CD4-positive, alpha-beta T cell treated with Interleukin-17A for 4 hours (primary cell): ENCODE results near the gene CHKB.
A peak's percentile ranks its signal among the peaks of the same experiment; 100 is the strongest.
"Not testable (repeated sequence)": the region's sequence is repeated elsewhere in the genome, so short reads cannot be mapped to it uniquely, and the experiment has no call there.

Experiments
- DNase-seq: peaks from one replicate; pipeline ENCODE4 v3.0.0-alpha.2; 2020; ENCODE audit warnings: mixed read lengths

CHKB gene

GRCh38 chr22:50582493-50583293 is at the start of gene CHKB:
TSS of gene CHKB (minus strand) at chr22:50582849. CDS start at chr22:50582781, 68 bp downstream.
- peak; percentile 99 for DNase-seq

GRCh38 chr22:50630376-50630775 is 47.7 kb upstream of the CHKB start:
- no peak for DNase-seq

GRCh38 chr22:50628543-50629134 is 46.0 kb upstream of the CHKB start:
- no peak for DNase-seq

GRCh38 chr22:50627642-50628542 is 45.2 kb upstream of the CHKB start, which contains the start of gene ARSA:
TSS of gene ARSA (minus strand) at chr22:50628152. CDS start at chr22:50627779, 373 bp downstream.
- DNase-seq, result peak; percentile 84

DNA sequence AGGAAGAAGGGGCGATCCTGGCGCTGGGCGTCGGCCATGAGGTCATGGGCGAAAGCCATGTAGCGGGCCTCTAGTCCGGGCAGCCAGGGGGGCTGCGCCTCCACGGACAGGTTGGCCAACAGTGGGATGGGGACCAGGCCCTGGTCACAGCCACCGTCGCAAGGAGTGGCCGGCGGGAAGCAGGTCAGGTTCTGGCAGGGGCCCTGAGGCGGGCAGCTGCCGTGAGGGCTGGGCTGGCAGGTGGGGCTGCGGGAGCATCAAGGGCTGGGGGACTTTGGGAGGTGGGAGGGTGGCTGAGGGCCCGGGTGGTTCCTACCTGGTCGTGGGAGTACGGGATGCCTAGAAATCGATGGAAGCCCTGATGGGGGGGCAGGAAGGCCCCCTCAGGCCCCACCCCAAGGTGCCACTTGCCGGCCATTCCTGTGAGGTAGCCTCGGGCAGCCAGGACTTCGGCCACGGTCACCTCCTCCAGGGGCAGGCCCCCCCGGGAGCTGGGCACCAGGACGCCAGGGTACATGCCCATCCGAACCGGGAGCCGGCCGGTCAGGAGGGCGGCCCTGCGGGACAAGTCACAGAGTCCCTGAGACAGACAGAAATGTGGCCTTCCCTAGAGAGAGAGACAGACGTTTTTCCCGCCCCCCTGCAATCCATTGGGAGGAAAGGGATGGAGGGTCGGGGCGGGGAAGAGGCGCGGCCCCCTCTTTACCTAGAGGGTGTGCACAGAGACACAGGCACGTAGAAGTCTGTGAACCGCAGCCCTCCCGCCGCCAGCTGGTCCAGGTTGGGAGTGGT is 44.4 kb upstream of the CHKB start:
- DNase-seq, result peak; percentile 19

DNA sequence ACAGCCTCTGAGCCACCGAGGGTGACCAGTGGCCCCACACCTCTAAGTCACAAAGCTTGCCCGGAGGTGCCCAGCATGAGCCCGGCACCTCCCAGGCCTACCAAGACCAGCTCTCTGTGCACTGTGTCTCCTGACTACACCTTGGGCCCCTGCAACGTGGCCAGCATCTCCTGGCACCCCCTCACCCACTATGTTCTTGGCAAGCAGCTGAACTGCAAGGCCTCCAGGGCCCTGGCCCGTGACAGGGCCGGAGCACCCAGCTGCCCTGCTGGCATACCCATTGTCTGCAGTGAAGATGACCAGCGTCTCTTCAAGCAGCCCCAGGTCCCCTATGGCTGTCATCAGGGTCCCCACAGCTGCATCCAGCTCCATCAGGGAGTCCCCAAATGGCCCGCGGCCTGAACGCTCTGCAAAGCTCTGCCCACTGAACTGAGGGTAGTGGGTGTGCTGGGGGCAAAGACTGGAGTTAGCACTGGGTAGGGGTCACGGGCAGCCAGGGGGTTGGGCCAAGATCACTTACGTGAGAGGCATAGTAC is 43.7 kb upstream of the CHKB start:
- DNase-seq, result no peak

DNA sequence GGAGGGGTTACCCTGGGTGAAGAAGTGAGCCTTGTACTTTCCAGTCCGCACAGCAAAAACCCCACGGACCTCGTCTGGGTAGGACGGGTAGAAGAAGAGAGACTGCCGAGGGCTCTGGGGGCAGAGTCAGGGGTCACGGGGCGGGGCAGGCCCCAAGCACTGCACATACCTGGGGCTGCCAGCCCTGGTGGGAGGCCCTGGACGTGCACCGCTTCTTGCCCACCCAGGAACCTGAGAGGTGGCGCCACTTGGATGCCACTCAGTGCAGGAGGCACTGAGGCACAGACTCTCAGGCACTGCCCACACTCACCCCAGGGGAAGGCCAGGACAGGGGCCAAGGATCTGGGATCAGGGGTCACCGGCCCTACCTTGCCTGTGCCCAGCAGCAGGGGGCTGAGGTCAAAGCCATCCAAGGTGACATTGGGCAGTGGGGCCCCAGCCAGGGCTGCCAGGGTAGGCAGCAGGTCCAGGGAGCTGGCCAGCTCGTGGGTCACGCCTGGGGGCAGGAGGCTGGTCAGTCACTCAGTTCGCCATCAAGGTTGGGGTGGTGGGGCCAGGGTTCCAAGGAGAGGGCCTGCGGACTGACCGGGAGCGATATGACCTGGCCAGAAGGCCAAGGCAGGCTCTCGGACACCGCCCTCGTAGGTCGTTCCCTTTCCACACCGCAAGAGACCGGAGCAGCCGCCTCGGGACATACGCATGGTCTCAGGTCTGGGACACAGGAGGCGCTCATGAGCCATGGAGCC is 43.1 kb upstream of the CHKB start:
- no peak for DNase-seq

- no peak for DNase-seq
These were observed 42.5 kb upstream of the CHKB start for GRCh38 chr22:50625131-50625567.

DNA sequence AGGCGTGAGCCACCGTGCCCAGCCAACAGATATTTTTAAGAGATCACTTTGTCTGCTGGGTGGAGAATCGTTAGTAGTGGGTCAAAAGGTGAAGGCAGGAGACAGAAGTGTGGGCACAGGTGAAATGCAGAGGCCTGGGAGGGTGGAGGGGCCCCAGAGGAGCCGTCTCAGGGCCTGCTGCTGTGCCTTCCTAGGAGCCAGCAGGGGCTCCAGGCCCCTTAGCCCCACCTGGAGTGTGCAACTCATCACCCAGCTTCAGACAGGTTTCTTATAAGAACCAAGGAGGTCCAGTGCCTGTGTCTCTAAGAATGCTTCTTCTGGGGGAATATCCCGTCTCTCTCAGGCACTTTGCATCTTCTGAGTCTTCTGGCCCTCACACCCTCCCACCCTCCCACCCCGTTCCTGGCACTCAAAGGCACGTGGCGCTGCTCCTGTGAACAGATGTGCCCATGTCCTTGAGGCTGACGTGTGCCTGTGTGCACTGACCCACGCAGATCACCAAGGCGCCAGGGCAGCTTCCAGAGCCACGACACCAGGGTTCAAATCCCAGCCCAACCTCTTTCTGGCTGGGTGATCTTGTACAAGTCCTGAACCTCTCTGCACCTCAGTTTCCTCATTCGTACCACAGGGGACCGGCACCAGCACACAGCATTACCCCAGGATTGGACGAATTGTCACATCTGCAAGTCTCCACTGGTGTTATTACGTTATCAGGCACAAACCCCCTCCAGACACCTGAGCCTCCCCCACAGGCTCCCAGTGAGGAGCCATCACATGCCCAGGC is 41.9 kb upstream of the CHKB start:
- no peak for DNase-seq

- DNase-seq, result no peak
These were observed 40.2 kb upstream of the CHKB start for GRCh38 chr22:50622723-50623327.

- DNase-seq, result peak; percentile 63
These were observed 39.5 kb upstream of the CHKB start for GRCh38 chr22:50621948-50622722.

GRCh38 chr22:50621356-50621880 is 38.8 kb upstream of the CHKB start:
- peak; percentile 66 for DNase-seq

DNA sequence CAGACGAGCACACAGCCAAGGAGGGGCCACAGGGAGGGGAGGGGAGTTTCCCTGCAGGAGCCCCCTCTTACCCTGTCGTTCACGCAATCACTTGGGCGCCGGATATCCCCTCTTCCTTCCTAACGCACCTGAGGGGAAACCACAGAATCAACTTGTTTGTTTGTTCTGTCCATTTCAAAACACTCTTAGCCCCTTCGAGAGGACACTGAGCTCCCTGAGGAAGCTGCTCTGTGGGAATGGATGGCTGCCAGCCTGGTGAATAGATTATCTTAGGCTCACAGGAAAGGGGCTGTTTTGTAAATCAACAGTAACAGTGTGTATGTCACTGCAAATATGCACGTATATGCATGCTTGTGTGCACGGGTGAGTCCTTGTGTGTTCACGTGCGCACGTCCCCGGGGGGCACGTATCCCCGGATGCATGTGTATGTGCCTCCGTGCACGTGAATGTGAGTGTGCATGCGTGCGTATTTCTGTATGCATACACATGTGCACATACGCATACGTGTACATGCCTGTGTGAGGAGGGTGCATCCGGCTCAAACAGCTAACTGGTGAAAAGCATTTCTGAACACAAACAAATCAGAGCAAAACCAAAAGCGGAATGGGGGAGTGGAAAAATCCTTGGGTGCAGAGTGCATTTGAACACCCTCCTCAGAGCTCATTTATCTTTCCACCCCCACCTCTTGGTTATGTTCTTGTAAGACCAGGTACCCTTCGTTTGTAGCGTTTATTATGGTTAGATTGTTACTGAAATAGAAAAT is 38.1 kb upstream of the CHKB start:
- DNase-seq, result peak; percentile 67

DNA sequence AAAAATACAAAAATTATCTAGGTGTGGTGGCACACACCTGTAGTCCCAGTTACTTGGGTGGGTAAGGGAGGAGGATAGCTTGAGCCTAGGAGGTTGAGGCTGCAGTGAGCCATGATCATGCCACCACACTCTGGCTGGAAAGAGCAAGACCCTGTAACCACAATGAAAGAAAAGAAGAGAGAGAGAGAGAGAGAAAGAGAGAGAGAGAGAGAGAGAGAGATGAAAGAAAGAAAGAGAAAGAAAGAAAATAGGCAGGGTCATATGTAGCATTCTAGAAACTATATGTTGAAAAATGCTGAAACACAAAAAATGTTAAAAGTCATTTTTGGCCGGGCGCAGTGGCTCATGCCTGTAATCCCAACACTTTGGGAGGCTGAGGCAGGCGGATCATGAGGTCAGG is 31.6 kb upstream of the CHKB start:
- DNase-seq, result not testable (repeated sequence)

DNA sequence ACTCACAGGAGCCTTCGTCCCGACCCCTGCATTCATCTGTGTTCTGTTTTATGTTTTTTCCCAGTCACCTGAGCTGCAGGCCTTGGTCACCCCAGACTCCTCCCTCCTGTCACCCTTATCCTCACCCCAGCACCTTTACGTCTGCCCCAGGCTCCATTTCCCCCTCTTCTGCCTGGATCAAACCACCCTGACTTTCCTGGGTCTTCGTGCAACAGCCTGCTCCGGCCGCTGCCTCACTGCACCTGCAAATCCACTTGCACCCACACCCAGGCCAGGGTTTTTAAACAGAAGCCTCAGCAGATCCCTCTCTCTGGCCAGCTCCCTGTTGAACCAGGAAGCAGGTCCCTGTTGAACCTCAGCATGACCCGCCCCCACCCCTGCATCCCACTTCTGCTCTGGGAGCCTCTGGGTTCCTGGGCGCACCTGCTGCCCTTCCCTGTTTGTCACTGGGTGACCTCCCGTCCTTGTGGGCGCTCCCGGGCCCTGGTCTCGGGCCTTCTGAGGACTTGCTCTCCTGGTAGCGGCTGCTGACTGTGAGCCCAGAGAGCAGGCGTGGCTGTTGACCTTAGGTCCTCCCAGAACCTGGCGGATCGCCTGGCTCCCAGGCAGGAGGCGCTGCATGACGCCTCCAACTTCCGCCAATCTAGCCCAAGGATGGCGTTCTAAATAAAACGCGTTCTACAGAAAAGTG is 30.8 kb upstream of the CHKB start:
- no peak for DNase-seq

GRCh38 chr22:50612528-50613221 is 30.0 kb upstream of the CHKB start:
- peak; percentile 23 for DNase-seq

DNA sequence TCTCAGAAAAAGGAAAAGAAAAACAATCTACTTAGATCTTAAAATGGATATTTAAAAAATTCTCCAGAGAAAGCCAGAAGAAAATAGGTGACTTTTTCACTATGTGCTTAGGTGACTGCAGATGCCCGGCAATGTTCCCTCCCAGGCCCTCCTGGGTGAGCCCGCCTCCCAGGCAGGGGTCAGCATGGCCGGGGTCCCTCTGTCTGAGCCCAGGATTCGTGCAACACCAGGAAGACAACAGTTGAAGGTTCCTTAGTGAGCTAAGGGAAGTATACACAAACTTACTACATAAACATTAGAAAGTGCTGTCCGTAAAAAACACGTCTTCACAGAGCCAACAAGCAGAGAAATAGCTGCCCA is 29.5 kb upstream of the CHKB start:
- no peak for DNase-seq
